MV-4-11 (cell line): Measurements from ENCODE around the gene IFT27.
A peak's percentile ranks its signal among the peaks of the same experiment; 100 is the strongest.

ENCODE experiments used
- DNase-seq: peaks from one replicate; lab custom pipeline; 2025; lab: John Stamatoyannopoulos, UW

The IFT27 gene

GRCh38 chr22:36725366-36726006 is 50.4 kb downstream of the IFT27 start:
- no peak for DNase-seq

GRCh38 chr22:36724836-36725235 is 51.1 kb downstream of the IFT27 start:
- DNase-seq, result no peak

GRCh38 chr22:36722055-36722454 is 53.9 kb downstream of the IFT27 start:
- DNase-seq, result no peak

- DNase-seq, result no peak
Observed at GRCh38 chr22:36715647-36716046, 60.3 kb downstream of the IFT27 start.

- DNase-seq, result no peak
Observed at GRCh38 chr22:36714110-36714509, 61.8 kb downstream of the IFT27 start.

- DNase-seq, result peak; percentile 53
Observed at GRCh38 chr22:36713436-36713835, 62.5 kb downstream of the IFT27 start.
